Colonic mucosa (tissue), 4 donors: Measurements from ENCODE around the gene CCDC71L. TPM values are rescaled to one million over a fixed set of nuclear protein-coding genes. Genes with fewer than 3 reads are reported as not detected.
"Not testable (repeated sequence)": the region's sequence is repeated elsewhere in the genome, so short reads cannot be mapped to it uniquely, and the experiment has no call there.

Source experiments
- DNase-seq: peaks from one replicate; pipeline ENCODE4 v3.0.0-alpha.2; 2020
- H3K27ac ChIP-seq: fragments of 200-600 bp; one replicate; pipeline ENCODE4 v1.8.0; 2021
- H3K27me3 ChIP-seq: fragments of 200-600 bp; one replicate; pipeline ENCODE4 v1.8.0; 2021
- H3K36me3 ChIP-seq: fragments of 200-600 bp; one replicate; pipeline ENCODE4 v1.8.0; 2021
- H3K4me1 ChIP-seq: fragments of 200-600 bp; one replicate; pipeline ENCODE4 v1.8.0; 2021; ENCODE audit warnings: mild to moderate bottlenecking
- H3K4me3 ChIP-seq: fragments of 200-600 bp; one replicate; pipeline ENCODE4 v1.8.0; 2021
- H3K9ac ChIP-seq, 2 donors: one replicate each; pipeline ENCODE4 v1.7.0; 2013; ENCODE audit warnings: control low read depth in 2 of 2, low read depth in 2 of 2, low read length in 2 of 2
- H3K9me3 ChIP-seq: fragments of 200-600 bp; one replicate; pipeline ENCODE4 v1.8.0; 2021
- CTCF ChIP-seq: fragments of 200-600 bp; IDR thresholded peaks from one replicate; pipeline ENCODE4 v1.8.0; 2022; ENCODE audit warnings: antibody characterized with exemption, mild to moderate bottlenecking
- intact Hi-C: fragments of 100-400 bp; cut with DNase I; formaldehyde crosslinking; loops from one replicate; pipeline ENCODE4 v1.14.1; 2022
- total RNA-seq, 2 donors: library from RNA; stranded (reverse); fragmentation: NEBNext Ultra II Directional in 1 of 2; extraction: Animal tissue kit (Norgen Biotek cat#: 25700) in 1 of 2; gene quantifications; one replicate each; pipeline ENCODE4 v1.2.1, GENCODE V29; 2021
- donor health status: healthy.
- donor health status: DM: no; HTN: no; CAD: no.
- donor health status: DM: no; HTN: no; CAD: no.

Gene CCDC71L
- total RNA-seq = 10 to 100 TPM; 21.3 to 21.6 TPM

- Histone ChIP-seq H3K4me3 (peak within 1 kb of the TSS; percentile 87), H3K27ac (peak within 1 kb of the TSS; percentile 92), H3K36me3 (no peaks in the 10 kb centered on the region), H3K4me1 (no peaks in the 10 kb centered on the region), H3K9me3 (no peaks in the 10 kb centered on the region), H3K27me3 (no peaks in the 10 kb centered on the region), H3K9ac (peak within 1 kb of the TSS; percentile 80 to 99)
- intact Hi-C loops = loop anchor here (2.0 to 5.0 kb wide), 2 partner anchors 76 to 118 kb away; no protein-coding TSS in a partner anchor
- no peak for TF ChIP-seq CTCF
- peak; percentile 96 for DNase-seq
Measured at GRCh38 chr7:106660862-106661720, at the start of gene CCDC71L. TSS of gene CCDC71L (minus strand) at chr7:106661158. CDS start at chr7:106660896, 262 bp downstream.

- H3K9me3 ChIP-seq, H3K4me3 ChIP-seq, H3K4me1 ChIP-seq, DNase-seq, H3K9ac ChIP-seq, H3K27ac ChIP-seq, H3K27me3 ChIP-seq, H3K36me3 ChIP-seq, intact Hi-C loops: not testable (repeated sequence)
Measured at GRCh38 chr7:106709604-106710003, 48.6 kb upstream of the CCDC71L start.

- DNase-seq = no peak
- Histone ChIP-seq H3K4me1 (no peaks in the 10 kb centered on the region), H3K27ac (no peak overlapping the region), H3K36me3 (no peaks in the 10 kb centered on the region), H3K9me3 (no peaks in the 10 kb centered on the region), H3K4me3 (no peak overlapping the region), H3K27me3 (no peaks in the 10 kb centered on the region), H3K9ac (no peak overlapping the region)
- intact Hi-C loops = no loop called here
- no peak for TF ChIP-seq CTCF
Measured at GRCh38 chr7:106704000-106704840, 43.3 kb upstream of the CCDC71L start.

- H3K9me3 ChIP-seq = no peaks in the 10 kb centered on the region
- no peak overlapping the region for H3K9ac ChIP-seq
- H3K36me3 ChIP-seq = no peaks in the 10 kb centered on the region
- no peak for TF ChIP-seq CTCF
- no peak for DNase-seq
- H3K4me3 ChIP-seq = no peak overlapping the region
- intact Hi-C loops = no loop called here
- no peaks in the 10 kb centered on the region for H3K4me1 ChIP-seq
- no peak overlapping the region for H3K27ac ChIP-seq
- H3K27me3 ChIP-seq = no peaks in the 10 kb centered on the region
Measured at GRCh38 chr7:106693677-106694353, 32.9 kb upstream of the CCDC71L start.

GRCh38 chr7:106692450-106693051 lies 31.6 kb upstream of the CCDC71L start:
- no peaks in the 10 kb centered on the region for H3K9me3 ChIP-seq
- no peaks in the 10 kb centered on the region for H3K4me1 ChIP-seq
- H3K9ac ChIP-seq = no peak overlapping the region
- H3K27me3 ChIP-seq = no peaks in the 10 kb centered on the region
- no peak for TF ChIP-seq CTCF
- H3K27ac ChIP-seq = no peak overlapping the region
- no peak for DNase-seq
- no peaks in the 10 kb centered on the region for H3K36me3 ChIP-seq
- H3K4me3 ChIP-seq = no peak overlapping the region
- intact Hi-C loops = no loop called here

GRCh38 chr7:106688161-106688560 lies 27.2 kb upstream of the CCDC71L start:
- DNase-seq, intact Hi-C loops, H3K9me3 ChIP-seq, H3K27ac ChIP-seq, H3K4me1 ChIP-seq, H3K36me3 ChIP-seq, H3K27me3 ChIP-seq, H3K4me3 ChIP-seq, H3K9ac ChIP-seq: not testable (repeated sequence)
